Stimulated activated CD4-positive, alpha-beta T cell treated with anti-CD3 and anti-CD28 coated beads, Interleukin-4, amount 100 ng/mL, for 24 hours (primary cell): Measurements from ENCODE around the gene TSPAN18.

Experiments
- DNase-seq: peaks from one replicate; pipeline ENCODE4 v3.0.0-alpha.2; 2020

Gene TSPAN18

DNA sequence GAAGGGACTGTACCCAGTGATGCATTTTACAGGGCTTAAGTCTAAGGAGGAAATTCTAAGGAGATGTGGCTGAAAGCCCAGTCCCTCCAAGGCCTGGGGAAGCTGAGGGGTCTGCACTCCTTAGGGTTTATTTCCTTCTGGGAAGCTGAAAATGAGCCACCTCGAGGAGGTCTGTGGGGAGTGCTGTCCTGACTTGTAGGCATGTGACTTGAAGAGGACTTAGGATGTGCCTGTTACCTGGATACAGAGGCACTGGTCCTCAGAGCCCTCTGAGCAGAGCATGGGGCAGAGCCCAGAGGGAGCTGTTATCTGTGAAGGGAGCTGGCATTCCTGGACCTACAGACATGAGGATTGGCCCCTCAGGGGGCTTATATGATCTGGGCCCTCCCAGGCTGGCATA, 146.8 kb downstream of the TSPAN18 start:
- no peak for DNase-seq

DNA sequence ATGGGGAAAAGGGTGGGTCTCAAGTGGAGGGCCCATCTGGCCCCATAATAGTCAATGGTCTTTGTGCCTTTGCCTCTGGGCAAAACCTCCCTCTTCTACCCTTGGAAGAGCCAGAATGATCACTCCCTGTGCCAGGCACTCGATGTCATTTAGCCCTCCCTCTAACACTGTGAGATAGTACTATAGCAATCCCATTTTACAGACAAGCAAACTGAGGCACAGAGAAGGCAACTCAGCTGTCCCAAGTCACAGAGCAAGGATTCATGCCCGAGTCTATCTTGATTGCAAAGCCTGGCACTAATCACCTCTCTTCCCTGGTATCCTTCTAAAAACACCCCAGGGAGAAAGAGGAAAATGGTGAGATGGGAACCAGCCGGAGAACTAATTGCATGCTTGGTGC, 147.5 kb downstream of the TSPAN18 start:
- no peak for DNase-seq

DNA sequence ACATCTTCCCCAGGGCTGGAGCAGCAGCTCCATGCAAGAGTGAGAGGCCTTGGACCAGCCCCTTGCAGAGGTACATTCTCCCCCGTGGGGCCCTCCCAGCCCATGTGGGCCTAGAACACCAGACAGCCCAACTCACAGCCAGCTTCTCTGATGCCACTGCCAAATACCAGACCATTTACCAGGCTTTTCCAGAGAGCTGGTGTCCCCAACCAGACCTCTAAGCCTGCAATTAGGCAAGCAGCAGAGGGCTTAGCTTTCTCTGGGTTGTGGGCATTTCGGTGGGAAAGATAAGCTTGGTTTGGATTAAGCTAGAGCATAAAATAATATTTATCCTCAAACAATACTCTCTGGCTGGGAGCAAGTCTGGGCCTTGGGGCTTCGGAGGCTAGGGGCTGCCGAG, 148.3 kb downstream of the TSPAN18 start:
- no peak for DNase-seq

DNA sequence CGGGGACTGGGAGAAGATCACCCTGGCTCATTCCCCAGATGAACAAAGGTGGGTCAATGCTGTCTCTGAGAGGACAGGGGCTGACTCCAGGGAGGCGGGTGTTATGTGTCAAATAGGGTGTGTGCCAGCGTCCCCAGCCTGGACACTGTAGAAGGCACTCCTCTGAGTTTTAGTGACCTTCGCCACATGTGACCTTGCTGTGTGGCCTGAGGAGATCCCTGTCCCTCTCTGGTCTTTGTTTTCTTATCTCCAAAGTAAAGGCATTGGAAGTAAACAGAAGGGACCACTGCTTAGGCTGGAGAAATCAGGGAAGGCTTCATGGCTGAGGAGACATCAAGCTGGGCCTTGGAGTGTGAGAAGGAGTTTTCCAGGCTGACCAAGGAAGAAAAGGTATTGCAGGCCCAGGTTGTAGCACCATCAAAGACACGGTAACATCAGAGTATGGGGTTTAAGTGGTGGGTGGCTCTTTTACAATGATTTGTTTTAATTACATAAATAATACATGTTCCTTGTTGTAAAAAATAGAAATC, 149.5 kb downstream of the TSPAN18 start:
- DNase-seq: no peak

GRCh38 chr11:44876906-44877305, 150.1 kb downstream of the TSPAN18 start:
- DNase-seq: no peak

DNA sequence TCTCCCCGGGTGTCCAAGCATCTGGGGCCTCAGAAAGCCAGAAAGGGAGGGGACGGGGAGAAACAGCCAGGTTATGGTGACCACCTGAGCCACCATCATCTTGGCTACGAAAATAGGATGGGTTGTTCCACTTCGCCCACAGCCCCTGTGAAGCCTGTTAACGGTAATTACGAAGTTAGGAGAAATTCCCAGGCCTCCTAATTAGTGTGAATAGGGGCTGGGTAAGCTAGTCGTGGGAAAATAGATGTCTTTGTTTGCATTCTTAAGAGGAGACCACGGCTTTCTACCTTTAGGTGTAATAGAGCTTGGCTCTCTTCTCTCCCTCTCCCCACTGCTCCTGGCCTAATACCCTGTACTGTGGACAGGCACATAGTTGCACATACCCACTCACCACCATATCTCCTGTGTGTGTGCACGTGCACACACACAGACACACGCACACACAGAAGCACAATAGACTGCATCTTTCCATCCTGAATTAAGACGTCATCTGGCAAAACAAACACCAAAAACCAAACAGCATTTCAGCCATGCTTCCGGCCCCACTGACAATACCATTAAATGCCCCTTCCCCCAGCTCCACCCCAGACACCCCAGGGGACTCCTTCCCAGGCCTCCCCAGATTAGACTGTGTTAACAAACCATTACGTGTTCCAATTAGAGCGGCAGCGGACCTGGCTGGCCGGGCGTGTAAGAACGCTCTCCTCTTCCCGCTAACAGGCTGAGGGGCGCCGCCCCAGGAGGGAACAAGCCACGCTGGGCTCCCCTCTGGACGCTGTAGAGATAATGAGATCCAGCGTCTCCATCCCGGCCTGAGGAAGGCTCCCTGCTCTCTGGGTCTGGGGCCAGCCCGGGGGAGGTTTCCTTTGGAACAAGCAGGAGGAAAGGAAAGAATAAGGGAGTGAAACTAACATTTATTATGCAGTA, 151.1 kb downstream of the TSPAN18 start:
- no peak for DNase-seq

DNA sequence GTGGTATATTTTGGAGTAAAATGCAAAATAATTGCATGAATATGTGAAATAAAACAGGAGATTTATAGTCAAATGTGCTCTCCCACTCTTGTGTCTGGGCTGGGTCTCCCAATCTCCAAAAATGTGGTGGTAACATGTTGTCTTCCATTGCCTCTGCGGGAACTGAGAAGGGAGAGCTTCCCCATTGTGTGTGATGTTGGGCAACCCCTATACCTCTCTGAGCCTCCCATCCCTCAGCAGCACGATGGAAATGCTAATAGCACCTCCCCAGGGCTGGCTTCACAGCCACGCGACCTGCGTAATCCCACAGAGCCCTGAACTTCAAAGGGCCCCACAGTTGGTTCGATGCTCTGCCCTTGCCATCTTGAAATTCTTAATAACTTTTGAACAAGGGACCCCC, 151.9 kb downstream of the TSPAN18 start:
- no peak for DNase-seq

DNA sequence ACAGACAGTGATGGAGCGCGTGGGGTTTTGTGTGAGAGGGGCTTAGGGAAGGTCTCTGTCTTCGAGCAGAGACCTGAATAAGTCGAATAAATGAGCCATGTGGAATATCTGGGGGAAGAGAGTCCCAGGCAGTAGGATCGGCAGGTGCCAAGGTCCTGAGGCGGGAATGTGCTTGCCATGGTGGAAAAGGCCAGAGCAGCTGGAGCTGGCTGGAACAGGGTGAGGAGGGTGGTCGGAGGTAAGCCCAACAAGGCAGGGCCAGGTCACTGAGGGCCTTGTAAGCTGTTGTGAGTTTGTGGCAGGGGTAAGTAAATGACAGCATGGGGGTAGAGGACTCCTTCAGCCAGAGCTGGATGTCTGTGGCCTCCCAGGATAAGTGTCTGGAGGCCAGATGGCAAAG, 152.7 kb downstream of the TSPAN18 start:
- no peak for DNase-seq

GRCh38 chr11:44880511-44880910, 153.7 kb downstream of the TSPAN18 start:
- DNase-seq: no peak

GRCh38 chr11:44880953-44881352, 154.2 kb downstream of the TSPAN18 start:
- no peak for DNase-seq

- DNase-seq: no peak
Measured at GRCh38 chr11:44883277-44883676, 156.5 kb downstream of the TSPAN18 start.

- DNase-seq: no peak
Measured at GRCh38 chr11:44884056-44884455, 157.3 kb downstream of the TSPAN18 start.

- DNase-seq: no peak
Measured at GRCh38 chr11:44885065-44885810, 158.5 kb downstream of the TSPAN18 start.

- no peak for DNase-seq
Measured at GRCh38 chr11:44885919-44886789, 159.4 kb downstream of the TSPAN18 start.

- no peak for DNase-seq
Measured at GRCh38 chr11:44886790-44887140, 160.0 kb downstream of the TSPAN18 start.

GRCh38 chr11:44887636-44888035, 160.9 kb downstream of the TSPAN18 start:
- no peak for DNase-seq

- DNase-seq: no peak
Measured at GRCh38 chr11:44889266-44889665, 162.5 kb downstream of the TSPAN18 start.

- no peak for DNase-seq
Measured at GRCh38 chr11:44892843-44893242, 166.1 kb downstream of the TSPAN18 start.

DNA sequence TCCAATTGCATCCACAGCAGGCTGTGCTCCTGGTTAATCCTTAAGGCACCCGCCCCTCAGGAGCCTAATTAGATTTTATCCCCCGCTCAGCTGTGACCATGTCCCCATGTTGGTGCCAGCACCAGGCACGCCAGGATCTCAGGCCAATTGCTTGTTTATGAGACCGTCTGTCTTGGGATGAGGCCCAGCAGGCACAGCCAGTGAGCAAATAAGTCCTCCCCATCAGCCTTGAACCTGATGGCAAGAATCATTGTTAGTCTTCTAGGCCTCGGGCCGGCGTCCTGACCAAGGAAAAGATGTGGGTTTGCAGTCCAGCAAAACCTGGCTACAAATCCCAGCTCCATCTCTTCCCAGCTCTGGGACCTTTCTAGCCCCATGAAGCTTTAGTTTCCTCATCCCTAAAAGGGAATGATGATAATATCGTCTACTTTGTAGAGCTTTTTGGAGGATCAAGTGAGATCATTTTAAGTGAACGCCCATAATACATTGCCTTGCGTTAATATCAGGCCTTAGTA, 166.6 kb downstream of the TSPAN18 start:
- no peak for DNase-seq

GRCh38 chr11:44893846-44894617, 167.3 kb downstream of the TSPAN18 start:
- DNase-seq: peak; percentile 61

DNA sequence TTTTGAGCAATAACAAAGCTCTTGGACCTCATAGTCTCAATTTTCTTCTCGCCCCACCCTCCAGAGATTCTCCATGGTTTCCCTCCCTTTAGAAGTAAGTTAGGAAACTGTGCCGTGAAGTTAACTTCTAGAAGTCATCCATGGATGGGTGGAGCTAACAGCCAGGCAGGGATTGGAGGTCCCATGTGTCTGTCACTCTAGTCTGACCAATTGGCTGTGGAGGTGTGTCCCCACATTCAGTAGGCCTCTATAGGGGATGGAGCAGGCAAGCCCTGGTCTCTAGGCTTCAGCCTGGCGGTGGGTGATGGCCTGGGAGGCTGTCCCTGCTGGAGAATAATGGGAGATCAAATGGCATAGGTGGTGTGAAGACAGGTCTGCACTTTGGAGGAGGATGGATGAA, 173.2 kb downstream of the TSPAN18 start:
- DNase-seq: peak; percentile 43

- no peak for DNase-seq
Measured at GRCh38 chr11:44901120-44901633, 174.4 kb downstream of the TSPAN18 start.
